ENCODE results near the gene HIPK4.

DNA sequence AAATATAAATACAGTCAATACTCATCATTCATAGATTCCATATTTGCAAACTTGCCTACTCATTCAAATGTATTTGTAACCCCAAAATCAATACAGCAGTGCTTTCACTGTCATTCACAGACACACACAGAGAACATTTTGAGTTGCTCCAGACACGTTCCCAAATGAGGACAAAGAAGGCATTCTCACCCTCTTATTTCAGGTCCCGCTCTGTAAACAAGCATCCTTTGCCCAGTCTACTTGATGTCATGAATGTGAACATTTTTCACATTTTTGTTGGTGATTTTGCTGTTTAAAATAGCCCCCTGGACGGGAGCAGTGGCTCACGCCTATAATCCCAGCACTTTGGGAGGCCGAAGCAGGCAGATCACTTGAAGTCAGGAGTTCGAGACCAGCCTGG, 57.3 kb downstream of the HIPK4 start:
- TF ChIP-seq, protein P1, sequence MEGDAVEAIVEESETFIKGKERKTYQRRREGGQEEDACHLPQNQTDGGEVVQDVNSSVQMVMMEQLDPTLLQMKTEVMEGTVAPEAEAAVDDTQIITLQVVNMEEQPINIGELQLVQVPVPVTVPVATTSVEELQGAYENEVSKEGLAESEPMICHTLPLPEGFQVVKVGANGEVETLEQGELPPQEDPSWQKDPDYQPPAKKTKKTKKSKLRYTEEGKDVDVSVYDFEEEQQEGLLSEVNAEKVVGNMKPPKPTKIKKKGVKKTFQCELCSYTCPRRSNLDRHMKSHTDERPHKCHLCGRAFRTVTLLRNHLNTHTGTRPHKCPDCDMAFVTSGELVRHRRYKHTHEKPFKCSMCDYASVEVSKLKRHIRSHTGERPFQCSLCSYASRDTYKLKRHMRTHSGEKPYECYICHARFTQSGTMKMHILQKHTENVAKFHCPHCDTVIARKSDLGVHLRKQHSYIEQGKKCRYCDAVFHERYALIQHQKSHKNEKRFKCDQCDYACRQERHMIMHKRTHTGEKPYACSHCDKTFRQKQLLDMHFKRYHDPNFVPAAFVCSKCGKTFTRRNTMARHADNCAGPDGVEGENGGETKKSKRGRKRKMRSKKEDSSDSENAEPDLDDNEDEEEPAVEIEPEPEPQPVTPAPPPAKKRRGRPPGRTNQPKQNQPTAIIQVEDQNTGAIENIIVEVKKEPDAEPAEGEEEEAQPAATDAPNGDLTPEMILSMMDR (IDR thresholded peaks at IDR 0.05; ENCODE audit: low read depth, low read length, missing input control): no peak
- no peak for TF ChIP-seq TAF1 (conservative IDR thresholded peaks at IDR 0.05)
- TF ChIP-seq, protein P2, sequence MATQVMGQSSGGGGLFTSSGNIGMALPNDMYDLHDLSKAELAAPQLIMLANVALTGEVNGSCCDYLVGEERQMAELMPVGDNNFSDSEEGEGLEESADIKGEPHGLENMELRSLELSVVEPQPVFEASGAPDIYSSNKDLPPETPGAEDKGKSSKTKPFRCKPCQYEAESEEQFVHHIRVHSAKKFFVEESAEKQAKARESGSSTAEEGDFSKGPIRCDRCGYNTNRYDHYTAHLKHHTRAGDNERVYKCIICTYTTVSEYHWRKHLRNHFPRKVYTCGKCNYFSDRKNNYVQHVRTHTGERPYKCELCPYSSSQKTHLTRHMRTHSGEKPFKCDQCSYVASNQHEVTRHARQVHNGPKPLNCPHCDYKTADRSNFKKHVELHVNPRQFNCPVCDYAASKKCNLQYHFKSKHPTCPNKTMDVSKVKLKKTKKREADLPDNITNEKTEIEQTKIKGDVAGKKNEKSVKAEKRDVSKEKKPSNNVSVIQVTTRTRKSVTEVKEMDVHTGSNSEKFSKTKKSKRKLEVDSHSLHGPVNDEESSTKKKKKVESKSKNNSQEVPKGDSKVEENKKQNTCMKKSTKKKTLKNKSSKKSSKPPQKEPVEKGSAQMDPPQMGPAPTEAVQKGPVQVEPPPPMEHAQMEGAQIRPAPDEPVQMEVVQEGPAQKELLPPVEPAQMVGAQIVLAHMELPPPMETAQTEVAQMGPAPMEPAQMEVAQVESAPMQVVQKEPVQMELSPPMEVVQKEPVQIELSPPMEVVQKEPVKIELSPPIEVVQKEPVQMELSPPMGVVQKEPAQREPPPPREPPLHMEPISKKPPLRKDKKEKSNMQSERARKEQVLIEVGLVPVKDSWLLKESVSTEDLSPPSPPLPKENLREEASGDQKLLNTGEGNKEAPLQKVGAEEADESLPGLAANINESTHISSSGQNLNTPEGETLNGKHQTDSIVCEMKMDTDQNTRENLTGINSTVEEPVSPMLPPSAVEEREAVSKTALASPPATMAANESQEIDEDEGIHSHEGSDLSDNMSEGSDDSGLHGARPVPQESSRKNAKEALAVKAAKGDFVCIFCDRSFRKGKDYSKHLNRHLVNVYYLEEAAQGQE (IDR thresholded peaks at IDR 0.05): no peak
- no peak for TF ChIP-seq GABPA (IDR thresholded peaks at IDR 0.05 in 1 of 2, conservative IDR thresholded peaks at IDR 0.05 in 1 of 2)
- TF ChIP-seq ZBTB33 (IDR thresholded peaks at IDR 0.05): no peak
- TF ChIP-seq RAD21 (IDR thresholded peaks at IDR 0.05): no peak
- TF ChIP-seq FOXA1 (IDR thresholded peaks at IDR 0.05): no peak
- no peak for TF ChIP-seq RXRA (IDR thresholded peaks at IDR 0.05)
- TF ChIP-seq MAX (IDR thresholded peaks at IDR 0.05): no peak
- TF ChIP-seq SP1 (IDR thresholded peaks at IDR 0.05): no peak

Measured in liver (tissue), 3 donors.